CD4-positive, alpha-beta T cell treated with Interleukin-6 at 100 ng/mL for 8 hours (primary cell): Measurements from ENCODE around the gene SLPI.

Experiments used
- DNase-seq: peaks from one replicate; pipeline ENCODE4 v3.0.0-alpha.2; 2020; ENCODE audit warnings: mixed read lengths, low spot score

The SLPI gene

GRCh38 chr20:45254383-45255262 lies at the start of gene SLPI:
SLPI (minus strand) TSS chr20:45254564; CDS start chr20:45254543, 21 bp downstream.
- no peak for DNase-seq

GRCh38 chr20:45303586-45304463 lies 49.5 kb upstream of the SLPI start:
- no peak for DNase-seq

- no peak for DNase-seq
Measured at GRCh38 chr20:45301824-45302271, 47.5 kb upstream of the SLPI start.

- no peak for DNase-seq
Measured at GRCh38 chr20:45300961-45301360, 46.6 kb upstream of the SLPI start.

- DNase-seq: no peak
Measured at GRCh38 chr20:45299786-45300185, 45.4 kb upstream of the SLPI start.

- no peak for DNase-seq
Measured at GRCh38 chr20:45297786-45298497, 43.6 kb upstream of the SLPI start.

- DNase-seq: no peak
Measured at GRCh38 chr20:45294659-45295058, 40.3 kb upstream of the SLPI start.

- no peak for DNase-seq
Measured at GRCh38 chr20:45294003-45294368, 39.6 kb upstream of the SLPI start.

GRCh38 chr20:45293041-45294002 lies 39.0 kb upstream of the SLPI start:
- DNase-seq: peak; percentile 66

- no peak for DNase-seq
Measured at GRCh38 chr20:45292343-45292742, 38.0 kb upstream of the SLPI start.

GRCh38 chr20:45291526-45291925 lies 37.2 kb upstream of the SLPI start:
- no peak for DNase-seq

GRCh38 chr20:45290677-45291355 lies 36.5 kb upstream of the SLPI start:
- peak; percentile 56 for DNase-seq

- no peak for DNase-seq
Measured at GRCh38 chr20:45289942-45290676, 35.7 kb upstream of the SLPI start.

GRCh38 chr20:45288860-45289259 lies 34.5 kb upstream of the SLPI start:
- DNase-seq: no peak

GRCh38 chr20:45288376-45288775 lies 34.0 kb upstream of the SLPI start:
- no peak for DNase-seq

GRCh38 chr20:45283551-45284057 lies 29.2 kb upstream of the SLPI start:
- no peak for DNase-seq

- no peak for DNase-seq
Measured at GRCh38 chr20:45282700-45283550, 28.6 kb upstream of the SLPI start.

- no peak for DNase-seq
Measured at GRCh38 chr20:45279992-45280391, 25.6 kb upstream of the SLPI start.

- no peak for DNase-seq
Measured at GRCh38 chr20:45275338-45275737, 21.0 kb upstream of the SLPI start.
